Cardiac septum (tissue), 1 donor: Measurements from ENCODE around the gene RAB28. TPM values are rescaled to one million over a fixed set of nuclear protein-coding genes. Genes with fewer than 3 reads are reported as not detected.

ENCODE experiments used
- DNase-seq: peaks from one replicate; pipeline ENCODE4 v3.0.0-alpha.2; 2020; ENCODE audit warnings: low spot score
- intact Hi-C: fragments of 100-400 bp; cut with DNase I; formaldehyde crosslinking; loops from one replicate; pipeline ENCODE4 v1.14.0; 2022
- total RNA-seq: library from RNA; stranded (reverse); fragmentation: NEBNext Ultra II Directional; extraction: Animal tissue kit (Norgen Biotek cat#: 25700); gene quantifications from one replicate; pipeline ENCODE4 v1.2.1, GENCODE V29; 2021
- donor health status: DM: no; HTN: no; CAD: no.

RAB28 gene
- total RNA-seq, 1 donor from 2014 or later = 25.9 TPM

GRCh38 chr4:13331827-13332226, 152.3 kb downstream of the RAB28 start:
- DNase-seq = no peak
- intact Hi-C loops = no loop called here

- no peak for DNase-seq
- intact Hi-C loops = no loop called here
Observed at GRCh38 chr4:13329963-13330362, 154.2 kb downstream of the RAB28 start.

GRCh38 chr4:13329340-13329850, 154.7 kb downstream of the RAB28 start:
- no peak for DNase-seq
- intact Hi-C loops = no loop called here

- intact Hi-C loops = no loop called here
- DNase-seq = no peak
Observed at GRCh38 chr4:13328591-13328990, 155.5 kb downstream of the RAB28 start.

GRCh38 chr4:13327991-13328390, 156.1 kb downstream of the RAB28 start:
- DNase-seq = no peak
- intact Hi-C loops = no loop called here

GRCh38 chr4:13325744-13326143, 158.4 kb downstream of the RAB28 start:
- DNase-seq = no peak
- intact Hi-C loops = no loop called here

GRCh38 chr4:13323921-13324320, 160.2 kb downstream of the RAB28 start:
- intact Hi-C loops = no loop called here
- DNase-seq = no peak

GRCh38 chr4:13322681-13323101, 161.4 kb downstream of the RAB28 start:
- intact Hi-C loops = no loop called here
- DNase-seq = no peak

Other genes with a start within 250 kb of the RAB28 start
- gene NKX3-2, start 60.2 kb upstream of the RAB28 start, total RNA-seq = 0.30 TPM
- 23.6 TPM for gene BOD1L1, start 143.4 kb upstream of the RAB28 start, total RNA-seq